GM19328 (cell line): ENCODE data around the gene GRAMD1A.
"Not testable (repeated sequence)": the region's sequence is repeated elsewhere in the genome, so short reads cannot be mapped to it uniquely, and the experiment has no call there.

Experiments
- ATAC-seq: cut with Tn5 transposase; IDR thresholded peaks from one replicate; pipeline ENCODE4 v1.9.1; 2021; ENCODE audit warnings: mild to moderate bottlenecking, moderate library complexity; ENCODE audit not compliant: unreplicated experiment

Gene GRAMD1A

GRCh38 chr19:34999498-35000337 is at the start of gene GRAMD1A:
Gene GRAMD1A, plus strand, starts transcription at chr19:35000323. Its CDS starts 156 bp downstream, at chr19:35000479.
- peak; percentile 48 for ATAC-seq

- ATAC-seq = no peak
Measured at GRCh38 chr19:34953092-34953491, 47.0 kb upstream of the GRAMD1A start.

DNA sequence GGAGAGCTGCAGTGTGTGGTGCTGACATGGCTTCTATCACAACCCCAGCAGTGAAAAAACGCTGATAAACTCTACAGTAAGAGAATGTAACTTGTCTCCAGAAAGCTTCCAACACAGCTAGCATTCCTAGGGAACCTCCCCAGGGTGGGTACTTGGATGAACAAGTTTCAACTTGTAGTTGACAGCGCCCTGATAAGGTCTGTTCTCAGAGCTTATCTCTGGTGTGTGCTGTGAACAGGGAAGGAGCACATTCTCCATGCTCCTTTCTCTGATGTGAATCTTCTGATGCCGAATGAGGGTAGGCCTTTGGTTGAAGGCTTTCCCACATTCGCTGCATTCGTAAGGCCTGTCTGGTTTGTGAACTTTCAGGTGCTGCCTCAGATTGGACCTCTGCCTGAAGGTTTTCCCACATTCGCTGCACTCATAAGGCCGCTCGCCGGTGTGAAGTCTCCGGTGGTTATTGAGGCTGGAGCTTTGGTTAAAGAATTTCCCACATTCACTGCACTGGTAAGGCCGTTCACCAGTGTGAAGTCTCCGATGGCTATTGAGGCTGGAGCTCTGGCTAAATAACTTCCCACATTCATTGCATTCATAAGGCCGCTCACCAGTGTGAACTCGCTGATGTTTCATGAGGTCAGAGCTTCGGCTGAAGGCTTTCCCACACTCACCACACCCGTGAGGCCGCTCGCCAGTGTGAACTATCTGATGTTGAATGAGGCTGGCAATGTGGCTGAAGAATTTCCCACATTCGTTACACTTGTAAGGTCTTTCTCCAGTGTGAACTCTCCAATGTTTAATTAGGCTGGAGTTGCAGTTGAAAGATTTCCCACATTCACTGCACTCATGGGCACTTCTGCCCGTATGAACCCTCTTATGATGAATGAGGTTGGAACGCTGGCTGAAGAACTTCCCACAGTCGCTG is 42.0 kb upstream of the GRAMD1A start:
- no peak for ATAC-seq

GRCh38 chr19:34959021-34959420 is 41.1 kb upstream of the GRAMD1A start:
- ATAC-seq = no peak

DNA sequence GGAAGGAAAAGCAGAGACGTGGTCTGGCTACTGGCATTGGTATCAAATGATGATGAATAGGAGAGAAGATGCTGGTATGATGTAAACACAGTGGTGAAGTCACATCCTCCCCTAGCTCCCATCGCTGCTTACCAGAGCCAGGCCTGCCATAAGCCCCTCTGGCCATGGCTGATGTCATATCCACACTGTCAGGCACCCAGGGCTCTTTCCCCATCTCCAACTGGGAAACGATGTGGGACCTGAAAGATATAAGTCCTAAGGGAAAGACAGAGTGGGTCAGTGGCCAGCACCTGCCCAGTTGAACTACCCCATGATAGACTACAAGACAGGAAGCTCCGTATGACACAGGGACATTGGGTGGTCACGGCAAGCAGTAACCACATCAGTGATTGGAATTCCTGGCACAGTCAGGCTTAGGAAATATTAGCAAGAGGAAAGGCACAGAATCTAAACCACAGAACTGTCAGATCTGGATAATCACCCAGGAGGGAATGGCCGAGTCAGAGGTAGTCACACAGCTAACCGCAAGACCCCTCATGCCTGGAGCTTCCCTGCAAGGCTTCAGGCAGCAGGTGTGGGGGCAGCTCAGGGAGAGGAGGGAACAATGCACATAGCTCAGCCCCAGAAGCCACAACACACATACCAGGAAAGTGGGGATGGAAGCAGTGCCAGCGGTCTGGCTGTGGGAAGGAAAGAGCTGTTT is 39.9 kb upstream of the GRAMD1A start:
- ATAC-seq = no peak

DNA sequence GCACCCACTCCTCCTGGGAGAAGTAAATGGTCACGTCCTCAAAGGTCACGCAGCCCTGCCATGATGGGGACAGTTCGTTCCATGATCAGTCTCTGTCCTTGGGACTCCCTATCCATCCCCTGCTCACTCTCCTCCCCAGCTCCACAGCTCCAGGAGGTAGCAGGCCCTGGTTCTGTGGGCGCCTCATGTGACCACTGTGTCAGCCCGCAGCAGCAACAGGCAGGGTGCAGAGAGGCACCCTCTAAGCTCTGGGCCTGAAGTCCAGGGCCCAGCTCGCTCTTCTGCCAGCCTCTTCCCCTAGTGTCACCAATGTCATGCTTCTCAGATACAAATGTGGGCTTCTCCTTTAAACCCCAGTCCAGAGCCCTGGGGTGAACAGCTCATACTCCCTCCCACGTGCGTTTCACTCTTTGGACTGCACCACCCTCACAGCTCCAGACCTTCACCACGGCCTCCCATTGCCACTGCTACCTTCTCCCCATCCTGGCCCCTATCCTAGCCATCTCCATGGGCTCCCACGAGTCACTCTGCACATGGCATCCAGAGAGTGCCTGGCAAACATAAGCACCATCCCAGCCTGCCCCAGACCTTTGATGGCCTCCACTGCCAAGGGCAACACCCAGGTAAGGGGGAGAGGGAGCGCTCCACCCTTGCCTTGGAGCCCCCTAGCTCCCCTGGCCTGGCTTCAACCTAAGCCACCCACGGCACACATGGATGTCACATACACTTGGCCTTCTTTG is 39.0 kb upstream of the GRAMD1A start:
- ATAC-seq = no peak

GRCh38 chr19:34961775-34962686 is 38.1 kb upstream of the GRAMD1A start:
- no peak for ATAC-seq

DNA sequence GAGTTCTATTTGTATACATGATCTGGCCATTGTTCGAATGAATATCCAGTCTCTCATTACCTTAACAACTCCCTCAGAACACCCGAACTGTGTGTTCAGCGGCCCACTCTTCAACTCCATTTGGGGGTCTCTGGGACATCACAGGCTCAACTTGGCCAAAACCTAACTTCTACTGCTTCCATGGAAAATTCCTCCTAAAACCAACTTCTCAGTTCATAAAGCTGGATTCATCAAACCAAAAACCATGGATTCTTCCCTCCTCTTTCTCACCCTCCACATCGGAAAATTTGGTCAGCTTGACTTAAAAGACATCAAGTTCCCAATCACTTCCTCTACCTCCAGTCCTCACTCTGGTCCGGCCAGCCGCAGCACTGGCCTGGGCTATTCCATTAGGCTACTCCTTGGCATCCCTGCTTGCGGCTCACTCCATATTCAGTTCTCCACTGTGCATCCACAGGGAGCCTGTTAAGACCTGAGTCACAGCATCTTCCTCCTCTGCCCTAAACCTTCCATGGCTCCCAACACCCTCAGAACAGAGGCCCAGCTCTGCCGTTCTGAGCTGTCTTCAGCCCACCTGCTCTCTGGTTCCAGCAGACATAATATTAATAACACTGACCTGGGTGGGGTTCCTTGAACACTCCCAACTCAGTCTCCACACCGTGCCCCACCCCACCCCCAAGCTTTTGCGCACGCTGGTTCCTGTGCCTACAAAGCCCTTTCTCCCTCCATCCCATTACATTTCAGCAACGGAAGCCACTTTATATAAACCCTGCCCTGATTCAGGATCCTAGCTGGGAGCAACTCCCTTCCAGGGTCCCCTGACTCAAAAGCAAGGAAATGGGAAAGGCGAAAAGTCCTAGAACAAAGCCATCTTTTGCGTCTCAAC is 37.2 kb upstream of the GRAMD1A start:
- ATAC-seq = no peak

DNA sequence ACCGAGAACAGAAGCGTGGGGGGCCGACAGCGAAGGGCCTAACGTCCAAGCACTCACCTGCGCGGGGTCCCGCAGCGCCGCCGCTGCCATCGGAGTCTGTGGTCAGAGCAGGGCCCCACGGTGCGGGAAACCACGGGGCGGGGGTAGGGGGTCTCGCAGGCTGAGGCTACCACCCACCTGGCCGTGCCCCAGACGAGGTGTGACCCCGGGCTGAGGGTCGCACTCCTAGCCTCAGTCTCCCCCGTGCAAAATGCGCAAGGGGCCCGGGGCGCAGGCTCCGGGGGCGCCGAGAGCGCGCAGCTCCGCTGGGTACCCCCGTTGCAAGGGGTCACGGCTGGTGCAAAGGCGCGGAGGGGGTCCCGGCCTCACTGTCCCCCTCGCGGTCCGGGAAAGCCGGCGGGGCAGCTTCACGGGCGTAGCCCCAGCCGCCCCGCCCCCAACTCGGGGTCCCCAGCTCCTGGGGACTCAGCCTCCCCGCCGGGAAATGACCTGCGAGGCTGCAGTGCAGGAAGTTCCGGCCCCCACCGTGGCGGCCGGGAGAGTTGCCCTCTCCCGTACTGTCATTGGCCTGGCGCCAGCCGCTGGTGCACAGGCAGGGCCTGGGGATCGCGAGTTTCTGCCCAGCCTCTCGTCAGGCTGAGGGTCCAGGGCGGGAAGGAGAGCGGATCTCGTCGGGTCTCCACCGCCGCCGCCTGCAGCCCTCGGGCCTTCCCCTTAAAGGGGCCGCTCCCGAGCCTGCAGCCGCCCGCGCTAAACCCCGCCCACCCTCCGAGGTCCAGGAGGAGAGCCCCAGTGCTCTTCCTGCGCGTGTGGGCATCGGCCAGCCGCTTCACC is 36.3 kb upstream of the GRAMD1A start, which contains the start of gene ZNF792:
Gene ZNF792 (minus strand): TSS at position 657 of the 834 bp plus-strand sequence. CDS start 567 bp downstream, at position 90.
- no peak for ATAC-seq

DNA sequence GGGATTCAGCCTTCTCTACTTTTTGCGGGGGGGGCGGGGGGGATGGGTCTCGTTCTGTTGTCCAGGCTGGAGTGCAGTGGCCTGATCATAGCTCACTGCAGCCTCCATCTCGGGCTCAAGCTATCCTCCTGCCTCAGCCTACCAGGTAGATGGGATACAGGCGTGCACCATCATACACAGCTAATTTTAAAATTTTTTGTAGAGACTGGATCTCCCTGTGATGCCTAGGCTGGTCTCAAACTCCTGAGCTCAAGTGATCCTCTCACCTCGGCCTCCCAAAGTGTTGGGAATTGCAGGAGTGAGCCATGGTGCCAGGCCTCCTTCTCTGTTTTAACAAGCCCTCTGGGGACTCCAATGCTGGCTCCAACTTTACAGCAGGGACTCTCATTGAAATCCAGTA is 35.5 kb upstream of the GRAMD1A start:
- ATAC-seq = no peak

- ATAC-seq = not testable (repeated sequence)
Measured at GRCh38 chr19:34965505-34965904, 34.6 kb upstream of the GRAMD1A start.

DNA sequence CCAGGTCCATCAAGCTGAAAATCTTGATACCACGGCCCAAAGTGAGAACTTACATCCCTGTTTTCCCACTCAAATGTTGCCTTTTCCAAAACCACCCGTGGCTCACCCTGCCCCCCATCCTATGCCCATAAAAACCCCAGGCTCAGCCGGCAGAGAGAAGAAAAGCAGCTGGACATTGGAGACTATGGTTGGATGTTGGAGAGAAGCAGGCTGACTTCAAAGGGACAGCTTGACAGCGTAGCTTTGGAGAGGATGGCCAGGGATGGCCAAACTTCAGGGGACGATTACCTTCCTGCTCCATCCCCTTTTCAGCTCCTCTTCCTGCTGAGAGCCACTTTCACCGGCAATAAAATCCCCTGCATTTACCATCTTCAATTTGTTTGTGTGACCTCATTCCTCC is 32.6 kb upstream of the GRAMD1A start:
- no peak for ATAC-seq

DNA sequence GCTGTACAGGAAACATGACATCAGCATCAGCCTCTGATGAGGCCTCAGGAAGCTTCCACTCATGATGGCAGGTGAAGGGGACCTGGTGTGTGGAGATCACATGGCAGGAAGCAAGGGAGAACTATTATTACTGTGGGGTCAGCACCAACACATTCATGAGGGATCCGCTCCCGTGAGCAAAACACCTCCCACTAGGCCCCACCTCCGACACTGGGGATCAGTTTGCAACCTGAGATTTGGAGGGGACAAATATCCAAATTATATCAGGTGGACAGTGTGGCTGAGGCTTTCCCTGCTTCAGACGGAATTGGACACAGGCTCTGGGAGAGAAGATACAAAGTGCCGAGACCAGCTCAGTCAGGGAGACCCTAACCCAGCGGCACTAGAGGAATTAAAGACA is 30.4 kb upstream of the GRAMD1A start:
- ATAC-seq = no peak

DNA sequence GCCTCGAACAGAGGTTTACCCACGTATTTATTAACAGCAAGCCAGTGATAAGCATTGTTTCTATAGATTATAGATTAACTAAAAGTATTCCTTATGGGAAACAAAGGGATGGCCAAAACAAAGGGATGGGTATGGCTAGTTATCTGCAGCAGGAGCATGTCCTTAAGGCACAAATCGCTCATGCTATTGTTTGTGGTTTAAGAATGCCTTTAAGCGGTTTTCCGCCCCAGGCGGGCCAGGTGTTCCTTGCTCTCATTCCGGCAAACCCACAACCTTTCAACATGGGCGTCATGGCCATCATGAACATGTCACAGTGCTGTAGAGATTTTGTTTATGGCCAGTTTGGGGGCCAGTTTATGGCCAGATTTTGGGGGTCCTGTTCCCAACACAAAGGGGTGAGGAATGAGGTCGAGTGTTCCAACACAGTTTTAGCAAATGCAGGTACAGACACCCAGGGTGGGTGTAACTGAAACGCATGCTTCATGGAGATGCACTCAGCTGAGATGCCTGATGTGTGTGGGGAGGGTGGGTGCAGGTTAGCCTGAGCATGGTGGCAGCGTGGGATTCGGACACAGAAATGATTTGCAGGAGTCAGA is 29.8 kb upstream of the GRAMD1A start:
- ATAC-seq = not testable (repeated sequence)

DNA sequence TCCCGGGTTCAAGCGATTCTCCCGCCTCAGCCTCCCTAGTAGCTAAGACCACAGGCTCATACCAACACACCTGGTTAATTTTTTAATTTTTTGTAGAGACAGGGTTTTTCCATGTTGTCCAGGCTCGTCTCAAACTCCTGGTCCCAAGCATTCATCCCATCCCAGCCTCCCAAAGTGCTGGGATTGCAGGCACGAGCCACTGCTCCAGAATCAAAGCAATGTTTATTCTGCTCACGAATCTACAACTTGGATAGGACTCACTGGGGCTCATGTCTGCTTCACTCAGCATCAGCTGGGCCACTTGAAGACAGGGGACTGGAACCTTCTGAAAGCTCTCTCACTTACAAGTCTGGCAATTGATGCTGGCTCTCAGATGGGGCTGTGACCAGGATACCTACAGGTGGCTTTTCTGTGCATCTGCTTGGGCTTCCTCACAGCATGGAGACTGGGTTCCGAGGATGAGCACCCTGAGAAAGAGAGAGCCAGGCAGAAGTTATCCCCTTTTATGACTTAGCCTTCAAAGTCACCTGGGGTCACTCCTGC is 27.9 kb upstream of the GRAMD1A start:
- ATAC-seq = no peak

DNA sequence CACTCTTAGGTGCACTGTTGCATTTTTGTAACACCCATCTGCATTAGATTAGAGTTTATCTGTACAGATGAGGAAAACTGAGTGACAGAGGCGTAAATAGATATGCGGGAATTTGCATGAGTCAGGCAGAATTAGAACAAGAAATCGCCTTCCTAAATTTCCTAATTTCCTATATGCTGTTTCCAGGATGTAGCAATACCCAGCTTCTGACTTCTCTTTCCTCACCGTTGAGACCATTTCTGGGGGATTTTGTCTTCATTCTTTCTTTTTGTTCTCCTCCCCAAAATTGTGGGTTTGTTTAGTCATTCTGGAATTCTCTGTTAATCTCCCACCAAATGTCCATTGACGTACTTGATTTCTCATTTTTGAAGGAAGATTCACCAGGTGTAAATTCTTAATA is 25.5 kb upstream of the GRAMD1A start:
- ATAC-seq = no peak

GRCh38 chr19:34975056-34975455 is 25.1 kb upstream of the GRAMD1A start:
- ATAC-seq = no peak
